GM12878 (cell line): Measurements from ENCODE around the gene DUSP8. TPM values are rescaled to one million over a fixed set of nuclear protein-coding genes. Genes with fewer than 3 reads are reported as not detected.

Source experiments
- ATAC-seq: fragments of 200-7000 bp; cut with Tn5 transposase; 3 replicates; pipeline ENCODE4 v1.9.1; 2020; ENCODE audit warnings: mild to moderate bottlenecking, moderate library complexity
- BruUV-seq: library from RNA; stranded (reverse); fragments of 400-500 nt; replicated peaks from 2 replicates; lab custom pipeline; 2021; lab: Mats Ljungman, UMichigan
- CTCF ChIA-PET: fragments of 300-600 bp; sonication (Branson Sonifier 250); formaldehyde crosslinking; extraction: SDS; loops from one replicate; lab custom pipeline; 2021; ENCODE audit warnings: inconsistent platforms; lab: Yijun Ruan, JAX
- POLR2A ChIA-PET: fragments of 350-600 bp; formaldehyde crosslinking; extraction: SDS; loops from one replicate; lab custom pipeline; 2021; ENCODE audit warnings: inconsistent platforms; lab: Charles Lee
- RAD21 ChIA-PET: fragments of 300-600 bp; sonication (Branson Sonifier 250); formaldehyde crosslinking; loops from one replicate; lab custom pipeline; 2023; ENCODE audit warnings: antibody characterized with exemption; ENCODE audit not compliant: unreplicated experiment; lab: Charles Lee
- SMC1A ChIA-PET: fragments of 300-600 bp; sonication (Branson Sonifier 250); formaldehyde crosslinking; loops from one replicate; lab custom pipeline; 2023; ENCODE audit not compliant: unreplicated experiment, uncharacterized antibody; lab: Charles Lee
- DNase-seq: peaks from one replicate; pipeline ENCODE4 v3.0.0-alpha.2; 2011; ENCODE audit warnings: low read depth, low spot score
- FAIRE-seq: peaks from 3 replicates; lab custom pipeline; 2011; peaks lifted over from hg19 to GRCh38; lab: Jason Lieb, UNC
- H2AFZ ChIP-seq: 2 replicates; pipeline ENCODE4 v1.6.0; 2011; ENCODE audit warnings: low read depth, low read length, control low read depth; ENCODE audit not compliant: control insufficient read depth
- H3K27ac ChIP-seq: 2 replicates; pipeline ENCODE4 v1.5.1; 2011; ENCODE audit warnings: control low read depth; ENCODE audit not compliant: control insufficient read depth, insufficient read depth
- H3K27me3 ChIP-seq, 2 experiments: replicated peaks in 1 of 2; 2 replicates each; pipeline versions ENCODE4 v1.6.0 to v1.6.1; 2011; ENCODE audit warnings: low read length in 1 of 2; ENCODE audit not compliant: control insufficient read depth in 2 of 2, insufficient read depth in 2 of 2
- H3K36me3 ChIP-seq, 2 experiments: 2 replicates each; pipeline ENCODE4 v1.5.1; 2011; ENCODE audit warnings: low read length in 1 of 2; ENCODE audit not compliant: control insufficient read depth in 2 of 2, insufficient read depth in 2 of 2
- H3K4me1 ChIP-seq: 2 replicates; pipeline ENCODE4 v1.6.1; 2011; ENCODE audit warnings: mild to moderate bottlenecking, low read length, moderate library complexity, mixed read lengths; ENCODE audit not compliant: control insufficient read depth, insufficient read depth
- H3K4me2 ChIP-seq: 2 replicates; pipeline ENCODE4 v1.6.0; 2011; ENCODE audit warnings: control low read depth; ENCODE audit not compliant: control insufficient read depth, insufficient read depth
- H3K4me3 ChIP-seq: fragments of 200-600 bp; sonication (generic); 2 replicates; pipeline ENCODE4 v1.5.1; 2016
- H3K79me2 ChIP-seq: 2 replicates; pipeline ENCODE4 v1.6.0; 2011; ENCODE audit warnings: low read length; ENCODE audit not compliant: control insufficient read depth, insufficient read depth
- H3K9ac ChIP-seq: 2 replicates; pipeline ENCODE4 v1.8.0; 2011; ENCODE audit warnings: low read length, control low read depth, mixed read lengths; ENCODE audit not compliant: control insufficient read depth, insufficient read depth
- H3K9me3 ChIP-seq: replicated peaks from 3 replicates; pipeline ENCODE4 v1.5.1; 2011; ENCODE audit warnings: mild to moderate bottlenecking, low read length; ENCODE audit not compliant: control insufficient read depth, insufficient read depth
- H4K20me1 ChIP-seq: 2 replicates; pipeline ENCODE4 v1.6.0; 2011; ENCODE audit not compliant: control insufficient read depth, insufficient read depth
- ATF3 ChIP-seq: IDR thresholded peaks from 2 replicates; pipeline ENCODE4 v1.6.1; 2011; ENCODE audit warnings: low read depth, mild to moderate bottlenecking, low read length, moderate library complexity, borderline replicate concordance; ENCODE audit errors: extremely low read depth
- CEBPB ChIP-seq, 2 experiments: fragments of 150-350 bp in 1 of 2; IDR thresholded peaks; 2 replicates each; pipeline ENCODE4 v1.6.1; 2012 to 2014; ENCODE audit warnings: low read depth in 2 of 2, low read length in 2 of 2, borderline replicate concordance in 1 of 2, inconsistent platforms in 1 of 2
- CHD2 ChIP-seq: IDR thresholded peaks from 2 replicates; pipeline ENCODE4 v1.6.1; 2011; ENCODE audit warnings: low read depth, low read length, improper control_type of control experiment, borderline replicate concordance
- CREB1 ChIP-seq: IDR thresholded peaks from 2 replicates; pipeline ENCODE4 v1.6.1; 2012; ENCODE audit warnings: low read depth, mild to moderate bottlenecking, inconsistent platforms
- FOXM1 ChIP-seq: IDR thresholded peaks from 2 replicates; pipeline ENCODE4 v1.6.1; 2012; ENCODE audit warnings: low read depth, mild to moderate bottlenecking, inconsistent platforms, low read length, moderate library complexity
- HDGF ChIP-seq: fragments of 450-650 bp; IDR thresholded peaks from 2 replicates; pipeline ENCODE4 v1.6.1; 2016; ENCODE audit warnings: antibody characterized with exemption
- MTA2 ChIP-seq: fragments of 450-650 bp; IDR thresholded peaks from 2 replicates; pipeline ENCODE4 v1.6.1; 2016; ENCODE audit warnings: low read depth, mild to moderate bottlenecking, moderate library complexity
- MXI1 ChIP-seq: fragments of 150-350 bp; IDR thresholded peaks from 2 replicates; pipeline ENCODE4 v1.6.1; 2011; ENCODE audit warnings: low read depth, mild to moderate bottlenecking, inconsistent platforms, low read length, improper control_type of control experiment
- NR2F1 ChIP-seq: fragments of 450-650 bp; conservative IDR thresholded peaks from 2 replicates; pipeline ENCODE4 v1.6.1; 2017; ENCODE audit warnings: mild to moderate bottlenecking
- PKNOX1 ChIP-seq: fragments of 450-650 bp; IDR thresholded peaks from 2 replicates; pipeline ENCODE4 v1.6.1; 2016; ENCODE audit warnings: mild to moderate bottlenecking
- SMC3 ChIP-seq: IDR thresholded peaks from 2 replicates; pipeline ENCODE4 v1.6.1; 2011; ENCODE audit warnings: low read length, improper control_type of control experiment, borderline replicate concordance
- WGBS: methylation state at CpG from one replicate; pipeline ENCODE4 v1.1.6; 2016; ENCODE audit warnings: low lambda C conversion rate; ENCODE audit not compliant: insufficient replicate concordance, insufficient coverage; ENCODE audit errors: missing lambda C conversion rate; 5-methylcytosine and 5-hydroxymethylcytosine counted together
- in situ Hi-C: fragments of 300-500 bp; cut with MboI; formaldehyde crosslinking; loops from 9 replicates; pipeline ENCODE4 v1.14.3; 2018; ENCODE audit warnings: mixed read lengths
- intact Hi-C: fragments of 100-400 bp; cut with micrococcal nuclease; formaldehyde crosslinking; loops from one replicate; pipeline ENCODE4 v1.14.2; 2022; ENCODE audit not compliant: unreplicated experiment
- polyA plus RNA-seq, 11 experiments: library from polyadenylated mRNA; depleted of rRNA in 4 of 11; unstranded in 6 of 11; stranded (reverse) in 5 of 11; fragments of >200 nt; fragmentation: Nextera tagmentation in 4 of 11; fragmentation: Illumina TruSeq in 1 of 11; extraction: Ambion mirVana in 4 of 11; extraction: Trizol in 1 of 11; gene quantifications; 1 replicate in 1 of 11; 2 replicates in 10 of 11; pipeline versions ENCODE4 v1.2.1 to v1.2.3, GENCODE V29; 2011 to 2016; ENCODE audit warnings: inconsistent platforms in 2 of 11, missing spikeins in 2 of 11, low read depth in 1 of 11
- total RNA-seq, 4 experiments: library from RNA; depleted of rRNA in 3 of 4; stranded (reverse); fragments of >200 nt in 3 of 4; fragmentation: Illumina TruSeq in 1 of 4; extraction: Trizol in 1 of 4; gene quantifications; 2 replicates each; pipeline versions ENCODE4 v1.2.1 to v1.2.3, GENCODE V29; 2013 to 2021

DUSP8 gene
- total and polyA plus RNA-seq, 10 of the 15 experiments (the other 5 are each of a cell fraction or from before 2014, with no cell fraction given): 0.04 to 1.7 (median 0.26) TPM; not detected in 6

GRCh38 chr11:1509626-1510255 is 62.3 kb downstream of the DUSP8 start:
- FAIRE-seq (no peak), DNase-seq (no peak), ATAC-seq (no peak)
- ChIA-PET RAD21 (no interaction called here), SMC1A (no interaction called here), CTCF (no interaction called here), POLR2A (no interaction called here)
- Histone ChIP-seq H3K4me2 (no peak overlapping the region), H3K27me3 (no peaks in the 10 kb centered on the region), H3K4me1 (no peaks in the 10 kb centered on the region), H3K27ac (no peak overlapping the region), H2AFZ (no peak overlapping the region), H3K4me3 (no peak overlapping the region), H3K36me3 (no peaks in the 10 kb centered on the region), H4K20me1 (0 out of 2 replicates have a peak, but pooled peaks cover 3% of the 10 kb centered on the region), H3K9me3 (no peaks in the 10 kb centered on the region), H3K9ac (no peak overlapping the region), H3K79me2 (no peaks in the 10 kb centered on the region; the same call in 1 of the 2 replicates)
- WGBS: 82% methylated on average over 13 of the region's 20 CpGs
- no TSS peak for BruUV-seq
- intact Hi-C loops (no loop called here), in situ Hi-C loops (no loop called here)
- TF ChIP-seq CHD2 (no peak), ATF3 (no peak), HDGF (no peak), NR2F1 (no peak), MXI1 (no peak), FOXM1 (no peak), SMC3 (no peak), MTA2 (no peak), PKNOX1 (no peak), CREB1 (no peak), CEBPB (IDR thresholded peaks at IDR 0.05; ENCODE audit: borderline replicate concordance in 1 of 2, low read depth in 2 of 2, low read length in 2 of 2) (no peak)
